NCI-H526 treated with DMSO at 0.1 percent for 48 hours (cell line): Measurements from ENCODE around the gene DPEP2.
"Not testable (repeated sequence)": the region's sequence is repeated elsewhere in the genome, so short reads cannot be mapped to it uniquely, and the experiment has no call there.

Experiments used
- DNase-seq: peaks from one replicate; lab custom pipeline; 2025; lab: John Stamatoyannopoulos, UW

Gene DPEP2

DNA sequence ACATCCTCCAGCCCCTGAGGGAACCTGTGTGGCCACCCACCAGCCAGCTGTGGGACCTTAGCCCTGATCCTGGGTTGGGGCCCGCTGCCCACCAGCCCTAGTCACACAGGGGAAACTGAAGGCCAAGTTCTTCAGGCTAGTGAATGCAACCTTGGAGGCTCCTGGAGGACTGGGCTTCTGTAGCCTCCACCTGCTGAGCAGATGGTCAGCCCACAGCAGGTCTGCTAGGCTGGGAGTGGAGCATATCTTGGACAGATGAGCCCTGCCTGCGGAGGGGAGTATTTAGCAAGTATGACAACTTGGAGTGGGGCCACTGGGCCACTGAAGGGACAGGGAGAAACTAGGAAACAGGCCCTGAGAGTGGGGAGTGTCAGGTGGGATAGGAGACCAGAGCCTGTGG lies 23.1 kb downstream of the DPEP2 start:
- no peak for DNase-seq

DNA sequence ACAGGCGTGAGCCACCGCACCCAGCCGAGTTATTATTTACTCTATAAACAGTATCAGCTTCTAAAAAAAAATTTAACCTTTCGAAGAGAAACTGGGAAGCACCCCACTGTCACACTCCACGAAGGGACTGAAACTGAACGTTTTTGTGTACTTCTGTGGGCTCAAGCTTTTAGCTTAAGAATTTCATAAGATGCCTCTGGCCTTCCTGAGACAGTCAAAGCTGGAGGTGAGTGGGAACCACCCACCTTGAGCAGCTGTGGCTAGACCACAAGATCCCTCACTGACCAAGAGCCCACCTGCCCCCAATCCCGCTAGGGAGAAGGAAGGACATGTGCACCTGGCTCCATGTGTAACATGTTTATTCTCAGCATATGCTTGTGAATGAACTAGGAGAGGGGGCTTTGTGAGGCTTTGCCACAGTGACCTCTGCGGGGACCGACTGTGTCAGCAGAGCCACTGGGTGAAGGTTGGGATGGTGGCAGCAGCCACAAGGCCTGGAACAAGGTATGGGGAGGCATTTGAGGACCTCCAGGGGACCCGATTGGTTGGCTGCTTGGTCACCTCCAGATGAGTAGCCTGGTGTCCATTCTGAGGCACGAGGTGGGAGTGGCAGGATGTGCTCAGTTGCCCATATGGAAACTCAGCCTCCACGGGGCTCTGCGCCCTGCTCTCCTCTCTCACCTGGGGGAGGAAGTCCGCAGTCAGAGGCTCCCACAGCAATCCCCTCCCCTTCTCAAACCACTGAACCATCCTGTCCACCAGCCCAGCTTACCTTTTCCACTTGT lies 23.8 kb downstream of the DPEP2 start:
- DNase-seq: no peak

DNA sequence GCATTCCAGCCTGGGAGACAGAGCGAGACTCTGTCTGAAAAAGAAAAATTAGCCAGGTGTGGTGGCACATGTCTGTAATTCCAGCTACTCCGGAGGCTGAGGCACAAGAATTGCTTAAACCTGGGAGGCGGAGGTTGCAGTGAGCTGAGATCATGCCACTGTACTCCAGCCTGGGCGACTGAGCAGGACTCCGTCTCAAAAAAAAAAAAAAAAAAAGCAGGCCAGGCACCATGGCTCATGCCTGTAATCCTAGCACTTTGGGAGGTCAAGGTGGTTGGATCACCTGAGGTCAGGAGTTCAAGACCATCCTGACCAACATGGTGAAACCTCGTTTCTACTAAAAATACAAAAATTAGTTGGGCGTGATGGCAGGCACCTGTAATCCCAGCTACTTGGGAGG lies 27.0 kb downstream of the DPEP2 start:
- DNase-seq: not testable (repeated sequence)

DNA sequence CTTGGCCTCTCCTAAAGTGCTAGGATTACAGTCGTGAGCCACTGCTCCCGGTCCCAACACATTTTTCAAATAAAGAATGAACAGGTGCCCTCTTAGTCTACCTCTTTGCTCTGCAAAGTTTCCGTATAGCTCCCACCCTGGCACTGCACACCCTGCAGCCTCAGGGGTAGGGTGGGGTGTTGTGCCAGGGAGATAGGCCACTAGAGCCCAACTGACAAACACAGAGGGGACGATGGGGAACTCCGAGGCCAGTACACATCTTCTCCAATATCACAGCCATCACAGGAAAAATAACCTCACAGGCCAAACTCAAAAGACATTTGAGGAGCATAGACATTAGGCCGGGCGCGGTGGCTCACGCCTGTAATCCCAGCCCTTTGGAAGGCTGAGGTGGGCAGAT lies 28.2 kb downstream of the DPEP2 start:
- no peak for DNase-seq

DNA sequence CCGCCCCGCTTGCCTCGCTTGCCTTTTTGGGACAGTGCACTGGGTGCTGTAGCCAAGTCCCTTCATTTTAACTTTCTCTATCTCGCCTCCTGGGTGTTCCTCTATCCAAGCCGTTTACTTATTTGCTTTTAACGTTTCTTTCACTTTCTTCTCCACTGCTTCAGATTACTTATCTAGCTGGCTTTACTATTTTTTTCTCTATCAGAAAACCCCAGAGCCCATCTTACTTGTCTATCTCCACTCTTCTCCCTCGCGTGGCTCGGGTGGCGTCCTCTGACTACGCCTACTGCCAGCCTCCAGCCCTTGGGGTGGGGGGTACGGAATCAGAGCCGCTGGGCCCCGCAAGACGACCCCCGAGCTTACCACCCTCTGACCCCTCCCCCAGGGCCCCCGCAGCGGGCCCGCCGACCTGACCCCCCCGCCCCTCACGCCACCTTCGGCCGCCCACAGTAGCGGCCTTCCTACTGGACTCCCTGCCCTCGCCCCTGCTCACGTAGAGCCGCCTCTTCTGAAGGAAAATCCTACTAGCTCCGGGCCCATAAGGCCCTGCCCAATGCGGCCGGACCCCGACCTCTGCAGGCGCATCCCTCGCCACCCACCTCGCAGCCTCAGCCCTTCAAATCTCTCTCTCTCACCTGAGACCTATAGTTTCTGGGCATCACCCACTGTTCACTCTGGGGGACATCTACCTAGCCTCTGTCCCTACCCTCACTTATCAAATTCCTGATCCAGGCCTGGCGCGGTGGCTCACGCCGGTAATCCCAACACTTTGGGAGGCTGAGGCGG lies 29.8 kb downstream of the DPEP2 start:
- DNase-seq: no peak

DNA sequence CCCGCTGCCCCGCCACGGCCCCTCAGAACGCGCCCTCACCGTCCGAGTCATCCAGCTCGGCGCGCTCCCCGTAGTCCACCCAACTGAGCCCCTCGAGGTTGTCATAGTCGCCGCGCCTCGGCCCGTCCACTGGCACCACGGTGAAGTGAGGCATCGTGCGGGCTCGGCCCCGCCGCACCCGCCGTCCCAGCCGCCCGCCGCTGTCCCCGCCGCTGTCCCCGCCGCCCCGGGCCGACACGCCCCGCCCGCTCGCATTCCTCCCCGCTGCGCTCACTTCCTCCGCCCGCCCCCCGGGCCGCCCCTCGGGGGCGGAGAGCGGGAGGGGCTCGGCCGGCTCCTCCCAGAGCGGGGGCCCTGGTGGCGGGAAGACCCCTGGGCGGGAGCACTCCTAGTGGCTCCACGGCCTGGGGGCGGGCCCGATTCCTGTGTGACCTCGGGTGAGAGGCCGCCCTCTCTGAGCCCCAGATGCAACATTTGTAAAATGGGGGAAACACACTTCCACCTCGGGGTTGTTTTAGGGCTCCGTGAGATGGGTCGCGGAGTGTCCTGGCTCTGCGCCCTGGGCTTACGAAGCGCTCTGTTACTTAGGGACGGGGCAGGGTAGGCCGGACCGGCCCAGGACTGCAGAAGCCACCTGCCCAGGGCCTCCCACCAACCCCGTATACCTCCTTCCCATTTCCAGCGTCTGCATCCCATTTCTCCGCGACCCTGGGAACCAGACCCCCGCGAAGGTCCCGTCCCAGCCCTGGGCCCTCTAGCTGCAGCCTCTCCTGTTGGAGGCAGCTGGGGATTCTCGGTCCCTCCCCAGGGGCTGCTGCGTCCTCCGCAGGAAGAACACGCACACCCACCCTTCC lies 30.7 kb downstream of the DPEP2 start, which contains the start of gene SLC12A4:
Gene SLC12A4 (minus strand): TSS at position 238 of the 854 bp plus-strand sequence. CDS start 84 bp downstream, at position 154.
- no peak for DNase-seq

DNA sequence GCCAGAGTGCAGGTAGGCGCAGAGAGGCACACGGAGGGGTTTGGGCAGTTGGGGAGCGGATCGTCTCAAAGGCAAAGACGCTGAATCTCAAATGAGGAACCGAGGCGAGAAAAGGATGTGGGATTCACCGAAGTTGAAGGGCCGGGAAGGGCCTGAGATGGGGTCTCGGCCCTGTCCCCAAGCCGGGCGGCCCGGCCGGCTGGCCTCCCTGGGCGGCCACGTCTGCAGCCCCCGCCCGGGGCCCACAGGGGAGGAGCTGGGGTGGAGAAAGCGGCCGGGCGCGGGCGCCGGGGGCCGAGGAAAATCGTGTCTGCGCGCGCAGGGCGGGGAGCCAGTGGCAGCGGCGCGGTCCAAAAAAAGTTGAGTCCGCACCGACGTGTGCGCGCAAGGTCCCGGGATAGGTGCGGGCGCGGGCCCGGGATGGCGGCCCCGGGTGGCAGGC lies 31.3 kb downstream of the DPEP2 start:
- no peak for DNase-seq

DNA sequence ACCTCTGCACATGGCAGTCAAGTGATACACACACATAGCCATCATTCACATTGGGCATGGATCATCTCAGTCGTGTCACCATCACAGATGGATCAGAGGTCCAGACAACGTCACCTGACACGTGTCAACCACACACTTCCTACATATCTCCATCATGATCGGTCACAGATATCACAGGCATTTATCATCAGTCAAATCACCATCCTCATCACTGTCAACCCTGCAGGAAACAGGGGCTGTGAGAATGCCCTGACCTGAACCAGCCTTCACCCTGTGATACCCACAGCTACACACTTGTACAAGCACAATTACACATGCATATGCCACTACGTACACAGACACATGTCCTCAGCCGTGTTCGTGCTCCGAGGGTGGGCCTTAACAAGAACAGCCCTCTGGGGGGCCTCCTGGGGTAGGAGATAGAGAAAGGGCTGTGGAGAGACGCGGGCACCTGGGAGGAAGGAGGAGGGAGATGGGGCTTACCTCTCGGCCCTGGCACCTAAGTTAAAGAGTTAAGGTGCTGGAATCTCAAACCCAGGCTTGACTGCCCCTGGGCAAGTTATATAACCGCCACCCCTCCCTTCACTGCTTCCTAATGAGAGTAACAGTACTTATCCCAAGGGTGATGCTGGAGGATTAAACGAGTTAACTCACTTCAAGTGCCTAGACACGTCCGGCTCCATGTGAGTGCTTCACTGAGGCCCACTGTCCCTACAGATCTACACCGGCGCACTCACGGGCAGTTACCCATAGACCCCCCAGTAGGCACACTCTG lies 31.9 kb downstream of the DPEP2 start:
- DNase-seq: no peak

DNA sequence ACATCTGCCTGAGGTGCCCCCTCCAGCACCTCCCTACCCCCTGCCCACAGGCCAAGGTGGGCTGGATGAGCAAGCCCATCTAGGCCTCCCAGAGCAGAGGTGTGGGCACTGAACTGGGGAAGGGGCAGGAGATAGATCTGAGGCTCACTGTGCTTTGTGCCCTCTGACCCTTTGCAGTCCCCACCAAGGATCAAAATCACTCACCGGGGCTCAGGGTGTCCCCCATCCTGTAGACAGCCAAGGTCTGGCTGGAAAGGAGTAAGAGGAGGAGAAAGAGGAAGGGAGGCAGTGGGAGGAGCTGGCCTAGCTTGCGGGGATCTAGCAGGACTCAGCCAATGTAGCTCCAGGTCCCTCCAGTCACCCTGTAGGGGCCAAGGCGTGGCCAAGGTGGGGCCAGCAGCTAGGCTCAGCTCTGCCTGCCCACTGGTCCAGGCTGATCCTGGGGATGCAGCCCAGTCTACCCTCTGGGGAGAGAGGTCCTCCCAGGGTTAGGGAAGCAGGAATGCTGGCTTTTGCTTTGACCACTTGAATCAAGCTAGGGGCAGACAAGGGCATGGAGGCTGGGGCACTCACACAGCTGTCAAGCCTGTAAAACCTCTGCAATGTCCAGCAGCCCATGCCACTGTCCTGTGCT lies 32.6 kb downstream of the DPEP2 start:
- DNase-seq: no peak

DNA sequence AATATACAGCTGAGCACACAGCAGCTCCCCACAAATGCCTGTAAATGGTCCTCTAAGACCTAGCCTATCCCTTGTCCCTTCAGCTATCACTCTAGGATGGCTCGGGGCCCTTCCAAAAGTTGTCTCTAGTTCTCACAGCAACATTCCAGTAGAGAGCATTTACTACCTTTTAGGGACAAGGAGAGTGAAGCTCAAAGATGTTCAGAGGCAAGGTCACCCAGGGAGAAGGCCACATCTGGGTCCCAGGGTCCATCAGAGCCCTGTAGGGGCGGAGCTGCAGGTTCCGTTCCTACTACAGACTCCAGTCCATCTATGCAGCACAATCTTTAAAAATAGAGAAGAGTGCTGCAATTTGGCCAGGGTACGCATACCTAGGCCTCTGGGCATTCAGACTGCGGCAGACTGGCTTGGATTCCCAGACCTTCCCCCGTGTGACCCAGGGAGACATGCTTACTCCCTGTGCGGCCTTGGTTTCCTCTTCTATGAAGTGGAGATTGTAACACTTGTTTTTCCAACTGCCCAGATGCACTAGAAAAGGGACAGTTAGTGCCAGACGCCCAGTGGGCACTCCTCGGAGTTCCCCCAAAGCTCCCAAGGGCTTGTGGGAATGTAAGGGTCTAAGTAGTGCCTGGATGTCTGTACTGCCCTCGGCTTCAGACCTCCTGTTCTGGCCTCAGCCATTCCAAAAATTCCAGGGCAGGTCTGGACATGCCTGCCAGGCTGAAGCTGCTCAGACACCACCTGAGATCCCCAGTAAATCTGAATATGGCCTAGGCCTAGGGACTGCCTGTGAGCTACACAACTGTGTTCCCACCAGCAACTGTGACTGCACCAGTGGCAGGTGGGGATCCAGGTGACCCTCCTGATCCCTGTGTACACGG lies 33.4 kb downstream of the DPEP2 start:
- no peak for DNase-seq

DNA sequence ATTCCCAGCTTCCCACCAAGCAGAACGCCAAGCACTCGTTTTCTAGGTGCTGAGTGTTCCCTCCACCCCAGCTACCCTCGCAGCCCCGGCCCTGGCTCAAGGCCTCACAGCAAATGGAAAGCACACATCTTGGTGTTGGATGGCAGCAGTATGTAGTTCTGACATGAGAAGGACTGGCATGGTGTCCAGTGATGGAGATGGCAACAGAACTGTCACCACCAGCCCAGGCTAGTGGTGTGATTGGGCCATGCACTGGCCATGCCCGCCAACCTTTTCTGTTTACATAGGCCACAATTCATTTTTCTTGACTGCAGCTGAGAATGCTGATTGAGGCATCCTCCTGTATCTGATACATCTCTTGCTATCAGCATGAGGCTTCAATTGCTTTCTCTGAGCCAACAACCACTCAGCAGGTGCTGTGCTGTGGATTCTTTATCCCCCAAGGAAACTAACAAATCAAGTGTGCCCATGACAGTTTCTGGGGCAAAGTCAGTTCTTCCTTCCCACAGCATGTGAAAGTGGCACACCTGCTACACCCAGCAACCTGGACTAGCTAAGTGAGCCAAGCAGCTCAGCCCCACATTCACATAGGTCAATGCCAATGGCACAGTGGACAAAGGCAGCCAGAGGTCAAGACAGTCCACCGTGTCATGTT lies 34.7 kb downstream of the DPEP2 start:
- DNase-seq: no peak

DNA sequence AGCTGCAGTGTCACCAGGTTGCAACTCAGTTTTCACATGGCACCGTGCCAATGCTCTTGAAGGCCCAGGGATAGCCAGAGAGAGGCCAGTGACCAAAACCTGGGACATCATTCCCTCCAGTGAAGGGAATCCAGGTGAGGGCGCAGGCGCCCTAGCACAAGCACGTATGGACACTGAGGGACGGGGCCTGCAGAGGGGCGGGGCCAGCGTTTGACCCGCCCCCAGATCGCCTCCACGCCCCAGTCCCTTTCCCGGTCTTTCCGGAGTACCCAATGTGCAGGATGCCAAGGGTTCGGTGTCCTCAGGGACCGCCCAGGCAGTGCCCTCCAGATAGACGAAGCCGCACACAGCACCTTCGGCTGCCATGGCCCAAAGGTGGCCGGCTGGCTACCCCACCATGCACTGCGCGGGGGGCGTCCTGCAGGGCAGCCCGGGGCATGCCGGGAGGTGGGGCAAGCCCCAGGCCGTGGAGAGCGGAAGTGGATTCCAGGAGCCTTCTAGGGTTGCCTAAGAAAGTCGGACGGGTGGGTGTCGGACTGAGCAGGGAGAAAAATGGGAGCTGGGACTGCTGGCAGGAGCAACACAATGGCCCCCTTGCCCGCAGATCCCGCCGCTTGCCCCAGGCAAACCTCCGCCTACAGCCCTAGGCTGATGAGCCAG lies 35.5 kb downstream of the DPEP2 start:
- DNase-seq: no peak

DNA sequence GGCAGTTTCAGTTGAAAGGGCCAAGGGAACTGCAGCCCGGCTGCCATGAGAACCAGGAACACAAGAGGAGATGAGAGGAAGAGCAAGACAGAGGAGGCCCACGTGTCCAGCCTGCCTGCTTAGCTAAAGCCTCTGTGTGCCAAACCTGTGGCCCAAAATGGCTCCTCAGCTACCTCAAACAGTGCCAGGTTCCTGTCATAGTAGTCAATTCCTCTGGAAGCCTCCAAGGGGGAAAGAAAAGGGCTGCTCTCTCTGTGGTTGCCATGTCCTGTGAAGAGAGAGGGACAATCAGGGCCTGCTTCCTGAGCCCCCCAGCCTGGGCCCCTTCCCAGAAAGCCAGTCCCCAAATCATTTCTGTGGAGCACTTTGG lies 36.0 kb downstream of the DPEP2 start:
- DNase-seq: no peak

DNA sequence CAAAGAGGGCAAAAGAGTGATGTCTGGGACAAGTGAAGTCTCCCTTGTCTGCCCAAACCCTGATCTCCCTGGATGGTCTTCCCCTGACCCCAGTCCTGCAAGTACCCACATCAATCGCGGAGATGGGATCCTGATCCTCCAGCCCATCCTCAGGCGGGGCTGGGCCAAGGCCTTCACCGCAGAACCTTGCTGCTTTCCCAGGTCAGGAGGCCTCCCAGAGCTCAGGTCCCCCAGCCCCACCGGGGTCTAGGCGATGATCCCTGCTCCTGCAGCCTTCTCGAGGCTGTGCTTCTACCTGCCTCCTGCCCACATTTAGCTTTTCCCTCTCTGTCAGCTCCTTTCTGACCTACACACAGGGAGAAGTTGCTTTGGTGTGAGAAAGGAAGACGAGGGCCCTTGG lies 37.1 kb downstream of the DPEP2 start:
- no peak for DNase-seq

DNA sequence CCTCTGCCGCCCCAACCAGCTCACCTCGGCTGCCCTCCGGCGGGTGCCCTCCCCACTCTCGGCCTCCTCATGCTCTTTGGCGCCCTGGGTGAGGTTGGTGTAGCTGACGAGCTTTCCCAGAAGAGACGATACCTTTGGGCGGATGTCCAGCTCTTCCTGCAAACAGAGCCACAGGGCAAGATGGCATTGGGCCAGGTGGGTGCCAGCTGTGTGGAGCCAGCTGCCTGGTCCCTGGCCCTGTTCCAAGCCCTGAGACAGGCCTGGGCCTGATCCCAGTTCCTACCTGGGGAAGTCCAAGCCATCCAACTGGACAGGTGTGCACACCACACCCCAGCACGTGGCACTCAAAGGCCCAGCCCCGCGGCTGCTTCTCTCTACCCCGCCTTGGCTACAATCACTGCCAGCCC lies 37.7 kb downstream of the DPEP2 start:
- no peak for DNase-seq

DNA sequence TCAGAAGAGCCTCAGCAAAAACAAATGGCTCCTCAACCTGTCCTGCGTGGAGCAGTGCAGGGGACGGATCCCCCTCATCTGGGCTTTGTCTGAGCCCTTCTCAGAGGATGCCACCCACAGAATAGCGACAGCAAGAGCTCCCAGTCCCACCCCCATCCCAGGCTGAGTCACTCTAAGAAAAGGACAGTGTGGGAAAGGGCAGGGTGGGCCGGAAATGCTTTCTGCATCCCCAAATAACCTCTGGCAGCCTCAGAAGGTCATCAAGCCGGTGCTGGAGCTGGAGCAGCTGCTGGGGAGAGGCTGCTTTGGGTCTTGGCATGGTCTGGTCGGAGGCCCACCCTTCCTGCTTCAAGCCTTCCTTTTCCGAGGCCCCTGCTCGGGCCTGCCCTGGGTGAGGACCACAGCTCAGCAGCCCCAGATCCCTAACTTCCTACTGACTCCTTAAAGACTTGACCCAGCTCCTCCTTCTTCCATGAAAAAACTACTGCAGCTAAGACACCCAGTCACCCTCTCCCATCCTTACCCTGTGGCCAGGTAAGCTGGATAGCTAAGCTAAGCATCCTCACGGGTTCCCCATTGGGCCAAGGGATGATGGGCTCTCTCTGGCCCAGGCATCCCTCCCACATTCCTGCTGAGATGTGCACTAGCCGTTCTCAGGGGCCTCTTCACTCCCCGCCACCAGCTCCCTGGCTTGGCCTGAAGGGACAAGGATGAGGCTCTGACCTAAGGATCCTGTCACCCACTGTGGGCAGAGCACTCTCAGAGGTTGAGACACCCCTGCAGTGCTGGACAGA lies 39.6 kb downstream of the DPEP2 start:
- DNase-seq: no peak

DNA sequence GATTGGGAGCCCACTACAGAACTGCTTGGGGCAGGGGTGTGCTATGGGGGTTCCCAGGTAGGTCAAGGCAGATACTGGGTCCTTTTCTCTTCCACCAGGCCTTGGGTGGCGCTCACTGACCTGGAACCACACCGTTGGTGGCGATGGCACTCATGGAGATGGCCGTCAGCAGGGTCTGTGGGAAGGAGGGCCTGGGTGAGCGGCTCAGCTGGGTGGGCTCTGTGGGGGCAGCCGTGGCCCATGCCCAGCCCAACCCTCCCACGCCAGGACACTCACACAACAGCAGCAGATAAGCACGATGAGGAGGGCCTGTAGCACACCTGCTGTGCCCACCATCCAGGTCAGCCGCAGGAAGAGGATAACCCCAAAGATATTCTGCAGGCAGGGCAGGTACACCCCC lies 41.7 kb downstream of the DPEP2 start:
- DNase-seq: no peak
